AG10803 (cell line): ENCODE data around the gene GSN.
A peak's percentile ranks its signal among the peaks of the same experiment; 100 is the strongest.

Source experiments
- DNase-seq: peaks from one replicate; pipeline ENCODE4 v3.0.0; 2010; ENCODE audit warnings: low read depth
- H3K4me3 ChIP-seq: 2 replicates; pipeline ENCODE4 v1.5.1; 2011; ENCODE audit warnings: mild to moderate bottlenecking, low read length, control low read depth
- CTCF ChIP-seq: conservative IDR thresholded peaks from 2 replicates; pipeline ENCODE4 v1.5.1; 2011; ENCODE audit warnings: mild to moderate bottlenecking, low read length, control low read depth, inconsistent platforms

The GSN gene

GRCh38 chr9:121321016-121321503 lies 53.1 kb downstream of the GSN start:
- TF ChIP-seq CTCF = no peak
- H3K4me3 ChIP-seq = no peak overlapping the region
- DNase-seq = no peak

- DNase-seq = peak; percentile 95
- no peak for TF ChIP-seq CTCF
- H3K4me3 ChIP-seq = no peak overlapping the region
Observed at GRCh38 chr9:121322037-121322736, 54.2 kb downstream of the GSN start.

GRCh38 chr9:121322737-121323448 lies 54.9 kb downstream of the GSN start:
- H3K4me3 ChIP-seq = no peak overlapping the region
- DNase-seq = no peak
- no peak for TF ChIP-seq CTCF

- no peak overlapping the region for H3K4me3 ChIP-seq
- no peak for DNase-seq
- TF ChIP-seq CTCF = no peak
Observed at GRCh38 chr9:121323449-121324151, 55.6 kb downstream of the GSN start.

GRCh38 chr9:121324316-121324715 lies 56.4 kb downstream of the GSN start:
- no peak for DNase-seq
- TF ChIP-seq CTCF = no peak
- H3K4me3 ChIP-seq = no peak overlapping the region

GRCh38 chr9:121324755-121325154 lies 56.8 kb downstream of the GSN start:
- H3K4me3 ChIP-seq = no peak overlapping the region
- no peak for DNase-seq
- TF ChIP-seq CTCF = no peak

- DNase-seq = no peak
- no peak overlapping the region for H3K4me3 ChIP-seq
- TF ChIP-seq CTCF = no peak
Observed at GRCh38 chr9:121325387-121325786, 57.4 kb downstream of the GSN start.
